HL-60 (cell line): Measurements from ENCODE around the gene DBN1.

Experiments
- DNase-seq, 2 experiments: peaks; one replicate each; pipeline ENCODE4 v3.0.0-alpha.2; 2010 to 2020; ENCODE audit warnings: low read depth in 1 of 2, low spot score in 1 of 2
- H3K27ac ChIP-seq: fragments of 250-450 bp; sonication (Bioruptor Pico); replicated peaks from 2 replicates; pipeline ENCODE4 v1.5.1; 2020; ENCODE audit warnings: mild to moderate bottlenecking, moderate library complexity
- H3K27me3 ChIP-seq: fragments of 250-450 bp; sonication (Bioruptor Pico); 2 replicates; pipeline ENCODE4 v1.5.1; 2021; ENCODE audit warnings: mild to moderate bottlenecking, moderate library complexity; ENCODE audit not compliant: insufficient read depth, poor library complexity, severe bottlenecking
- H3K4me3 ChIP-seq: replicated peaks from 2 replicates; pipeline ENCODE4 v1.5.1; 2011; ENCODE audit warnings: mild to moderate bottlenecking, control low read depth, low read length; ENCODE audit not compliant: insufficient read depth
- GABPA ChIP-seq: IDR thresholded peaks from 2 replicates; pipeline ENCODE4 v1.6.1; 2012; ENCODE audit warnings: low read depth
- POLR2AphosphoS5 ChIP-seq: IDR thresholded peaks from 2 replicates; pipeline ENCODE4 v1.6.1; 2012; ENCODE audit warnings: low read depth
- SPI1 ChIP-seq: IDR thresholded peaks from 2 replicates; pipeline ENCODE4 v1.6.1; 2012; ENCODE audit warnings: low read depth, mild to moderate bottlenecking, borderline replicate concordance
- TF ChIP-seq, protein P1 (sequence below): IDR thresholded peaks from one replicate; pipeline ENCODE4 v1.5.1; 2011; ENCODE audit warnings: low read length, control low read depth, inconsistent platforms; ENCODE audit not compliant: insufficient read depth
- TF ChIP-seq, protein P2 (sequence below): IDR thresholded peaks from 2 replicates; pipeline ENCODE4 v1.6.1; 2012; ENCODE audit warnings: low read depth; ENCODE audit not compliant: insufficient replicate concordance

The DBN1 gene

DNA sequence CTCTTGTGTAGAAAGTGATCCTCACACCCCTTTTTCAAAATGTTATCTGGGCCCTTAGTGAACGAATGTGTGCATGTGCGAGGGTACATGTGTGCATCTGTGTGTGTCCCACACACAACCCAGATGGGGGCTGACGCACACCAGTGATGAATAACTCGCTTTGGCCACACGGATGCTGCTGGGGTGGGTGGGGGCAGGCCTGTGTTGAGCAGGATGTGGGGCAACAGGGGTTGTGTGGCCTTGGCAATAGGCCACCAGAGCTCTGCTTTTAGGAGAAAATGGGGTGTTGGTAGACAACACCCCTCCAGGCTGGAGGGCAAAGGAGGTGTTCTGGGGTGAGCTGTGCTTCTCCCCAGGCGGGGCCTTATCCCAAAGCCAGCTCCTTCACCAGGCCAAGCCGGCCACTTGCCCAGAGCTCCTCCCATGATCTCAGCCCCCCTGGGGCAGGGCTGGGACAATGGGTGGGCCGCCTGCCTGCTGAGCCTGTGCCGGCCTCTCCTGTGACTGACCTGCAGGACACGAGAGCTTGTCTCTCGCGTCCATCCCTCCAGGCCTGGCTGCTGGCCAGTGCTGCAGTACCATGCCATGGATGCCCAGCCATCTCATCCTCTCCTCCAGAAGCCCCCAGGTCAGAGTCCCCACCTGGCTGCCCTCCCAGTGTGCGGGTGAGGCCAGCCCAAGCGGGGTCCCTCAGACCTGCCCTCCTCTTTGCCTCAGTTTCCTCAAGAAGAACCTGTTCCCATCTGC is 1.7 kb downstream of the DBN1 start:
- DNase-seq: no peak
- Histone ChIP-seq H3K27me3 (no peaks in the 10 kb centered on the region), H3K4me3 (no peak overlapping the region), H3K27ac (no peak overlapping the region)
- no peak for TF ChIP-seq SPI1
- TF ChIP-seq, protein P1, sequence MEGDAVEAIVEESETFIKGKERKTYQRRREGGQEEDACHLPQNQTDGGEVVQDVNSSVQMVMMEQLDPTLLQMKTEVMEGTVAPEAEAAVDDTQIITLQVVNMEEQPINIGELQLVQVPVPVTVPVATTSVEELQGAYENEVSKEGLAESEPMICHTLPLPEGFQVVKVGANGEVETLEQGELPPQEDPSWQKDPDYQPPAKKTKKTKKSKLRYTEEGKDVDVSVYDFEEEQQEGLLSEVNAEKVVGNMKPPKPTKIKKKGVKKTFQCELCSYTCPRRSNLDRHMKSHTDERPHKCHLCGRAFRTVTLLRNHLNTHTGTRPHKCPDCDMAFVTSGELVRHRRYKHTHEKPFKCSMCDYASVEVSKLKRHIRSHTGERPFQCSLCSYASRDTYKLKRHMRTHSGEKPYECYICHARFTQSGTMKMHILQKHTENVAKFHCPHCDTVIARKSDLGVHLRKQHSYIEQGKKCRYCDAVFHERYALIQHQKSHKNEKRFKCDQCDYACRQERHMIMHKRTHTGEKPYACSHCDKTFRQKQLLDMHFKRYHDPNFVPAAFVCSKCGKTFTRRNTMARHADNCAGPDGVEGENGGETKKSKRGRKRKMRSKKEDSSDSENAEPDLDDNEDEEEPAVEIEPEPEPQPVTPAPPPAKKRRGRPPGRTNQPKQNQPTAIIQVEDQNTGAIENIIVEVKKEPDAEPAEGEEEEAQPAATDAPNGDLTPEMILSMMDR: no peak
- no peak for TF ChIP-seq GABPA
- TF ChIP-seq, protein P2, sequence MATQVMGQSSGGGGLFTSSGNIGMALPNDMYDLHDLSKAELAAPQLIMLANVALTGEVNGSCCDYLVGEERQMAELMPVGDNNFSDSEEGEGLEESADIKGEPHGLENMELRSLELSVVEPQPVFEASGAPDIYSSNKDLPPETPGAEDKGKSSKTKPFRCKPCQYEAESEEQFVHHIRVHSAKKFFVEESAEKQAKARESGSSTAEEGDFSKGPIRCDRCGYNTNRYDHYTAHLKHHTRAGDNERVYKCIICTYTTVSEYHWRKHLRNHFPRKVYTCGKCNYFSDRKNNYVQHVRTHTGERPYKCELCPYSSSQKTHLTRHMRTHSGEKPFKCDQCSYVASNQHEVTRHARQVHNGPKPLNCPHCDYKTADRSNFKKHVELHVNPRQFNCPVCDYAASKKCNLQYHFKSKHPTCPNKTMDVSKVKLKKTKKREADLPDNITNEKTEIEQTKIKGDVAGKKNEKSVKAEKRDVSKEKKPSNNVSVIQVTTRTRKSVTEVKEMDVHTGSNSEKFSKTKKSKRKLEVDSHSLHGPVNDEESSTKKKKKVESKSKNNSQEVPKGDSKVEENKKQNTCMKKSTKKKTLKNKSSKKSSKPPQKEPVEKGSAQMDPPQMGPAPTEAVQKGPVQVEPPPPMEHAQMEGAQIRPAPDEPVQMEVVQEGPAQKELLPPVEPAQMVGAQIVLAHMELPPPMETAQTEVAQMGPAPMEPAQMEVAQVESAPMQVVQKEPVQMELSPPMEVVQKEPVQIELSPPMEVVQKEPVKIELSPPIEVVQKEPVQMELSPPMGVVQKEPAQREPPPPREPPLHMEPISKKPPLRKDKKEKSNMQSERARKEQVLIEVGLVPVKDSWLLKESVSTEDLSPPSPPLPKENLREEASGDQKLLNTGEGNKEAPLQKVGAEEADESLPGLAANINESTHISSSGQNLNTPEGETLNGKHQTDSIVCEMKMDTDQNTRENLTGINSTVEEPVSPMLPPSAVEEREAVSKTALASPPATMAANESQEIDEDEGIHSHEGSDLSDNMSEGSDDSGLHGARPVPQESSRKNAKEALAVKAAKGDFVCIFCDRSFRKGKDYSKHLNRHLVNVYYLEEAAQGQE: no peak
- no peak for TF ChIP-seq POLR2AphosphoS5

DNA sequence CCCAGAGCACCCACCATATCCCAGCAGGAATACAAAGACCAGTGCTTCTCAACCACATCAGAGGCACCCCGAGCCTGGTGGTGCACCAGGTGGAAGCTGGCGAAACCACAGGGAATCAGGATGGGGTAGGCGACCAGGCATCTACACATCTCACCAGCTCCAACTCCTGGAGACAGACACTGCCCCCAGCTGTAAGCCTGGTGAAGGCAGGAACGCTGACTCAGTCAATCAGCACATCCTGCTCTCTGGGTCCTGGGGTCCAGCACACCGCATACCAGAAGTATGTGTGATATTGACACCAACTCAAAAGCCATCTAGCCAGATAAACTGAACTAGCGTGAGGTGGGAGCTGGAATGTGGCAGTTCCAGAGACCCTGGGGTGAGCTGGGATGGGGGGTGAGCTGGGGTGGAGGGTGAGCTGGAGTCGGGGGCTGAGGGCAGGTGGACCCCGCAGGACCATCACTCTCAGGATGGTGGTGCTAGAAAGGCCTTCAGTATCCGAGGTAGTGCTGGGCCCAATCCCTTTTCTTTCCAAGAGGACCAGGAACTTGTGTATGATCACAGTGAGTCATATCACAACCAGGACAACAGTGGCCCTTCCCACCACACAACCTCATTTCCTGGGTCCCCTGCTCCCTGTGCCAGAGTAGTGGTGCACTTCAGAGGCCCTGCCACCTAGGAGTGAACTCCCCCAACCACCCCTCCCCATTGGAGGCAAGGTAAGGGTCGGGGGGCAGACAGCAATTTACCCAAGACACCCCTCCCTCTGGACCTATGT is 2.5 kb downstream of the DBN1 start:
- no peak for DNase-seq
- no peak overlapping the region for H3K27ac ChIP-seq
- no peak overlapping the region for H3K4me3 ChIP-seq
- H3K27me3 ChIP-seq: no peaks in the 10 kb centered on the region
- TF ChIP-seq SPI1 (no peak), GABPA (no peak), POLR2AphosphoS5 (no peak)
- TF ChIP-seq, protein P1: no peak
- TF ChIP-seq, protein P2: no peak

DNA sequence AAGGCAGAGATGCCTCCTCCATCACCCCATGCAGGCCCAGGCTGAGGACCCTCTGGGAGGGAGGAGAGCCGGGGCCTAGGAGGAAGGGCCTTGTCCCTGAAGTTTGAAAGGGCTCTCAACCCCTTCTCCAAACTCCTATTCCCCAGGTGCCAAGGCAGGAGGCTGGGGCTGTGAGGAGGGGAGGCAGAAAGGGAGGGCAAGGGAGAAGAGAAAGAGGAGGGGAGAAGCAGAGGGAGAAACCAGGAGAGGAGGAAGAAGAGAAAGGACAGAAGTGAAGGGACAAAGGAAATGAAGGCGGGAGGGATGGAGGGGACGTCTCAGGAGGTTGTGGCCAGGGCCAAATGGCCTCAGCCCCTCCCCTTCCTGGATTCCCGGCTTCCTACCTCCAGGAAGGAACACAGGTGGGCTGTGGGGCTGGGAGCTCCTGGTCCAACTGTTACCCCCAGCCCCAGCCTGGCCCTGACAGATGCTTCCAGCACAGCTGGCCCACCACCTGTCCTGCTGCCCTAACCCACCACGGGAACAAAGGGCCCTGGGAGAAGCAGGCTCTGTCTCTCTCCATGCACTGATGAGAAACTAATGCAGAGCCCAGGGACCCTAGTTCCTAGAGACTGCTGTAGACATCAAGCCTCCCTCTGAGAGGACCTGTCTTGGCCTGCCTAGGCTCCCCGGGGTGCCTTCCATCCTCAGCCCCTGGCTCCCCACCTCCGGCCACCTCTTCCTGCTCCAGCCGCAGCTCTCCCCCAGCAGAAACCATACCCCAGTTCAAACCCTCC is 3.5 kb downstream of the DBN1 start:
- Histone ChIP-seq H3K4me3 (no peak overlapping the region), H3K27ac (no peak overlapping the region), H3K27me3 (no peaks in the 10 kb centered on the region)
- DNase-seq: no peak
- TF ChIP-seq SPI1: no peak
- TF ChIP-seq GABPA: no peak
- no peak for TF ChIP-seq POLR2AphosphoS5
- TF ChIP-seq, protein P1: no peak
- TF ChIP-seq, protein P2: no peak
